A549 (cell line): Measurements from ENCODE around the gene ADAMTS19.

Experiments used
- CEBPB ChIP-seq, 2 experiments: fragments of >200 bp in 1 of 2; sonication (Bioruptor Twin) in 1 of 2; formaldehyde crosslinking in 1 of 2; IDR thresholded peaks; 2 replicates each; pipeline ENCODE4 v1.6.1; 2012 to 2016
- CTCF ChIP-seq: fragments of >200 bp; sonication (Bioruptor Twin); formaldehyde crosslinking; IDR thresholded peaks from 3 replicates; pipeline ENCODE4 v1.5.1; 2016
- EP300 ChIP-seq, 2 experiments: fragments of >200 bp; sonication (Bioruptor Twin); formaldehyde crosslinking; IDR thresholded peaks; 2 replicates in 1 of 2; 3 replicates in 1 of 2; pipeline ENCODE4 v1.6.1; 2016 to 2017
- MAFK ChIP-seq: fragments of 450-650 bp; IDR thresholded peaks from 2 replicates; pipeline ENCODE4 v1.6.1; 2014; ENCODE audit not compliant: partially characterized antibody
- MAZ ChIP-seq: fragments of 150-350 bp; IDR thresholded peaks from 2 replicates; pipeline ENCODE4 v1.6.1; 2014; ENCODE audit warnings: antibody characterized with exemption, low read depth, low read length, borderline replicate concordance
- MYC ChIP-seq: IDR thresholded peaks from 2 replicates; pipeline ENCODE4 v1.6.1; 2012; ENCODE audit warnings: mild to moderate bottlenecking, inconsistent platforms, low read length, improper control_type of control experiment, borderline replicate concordance
- PBX3 ChIP-seq: IDR thresholded peaks from 2 replicates; pipeline ENCODE4 v1.6.1; 2012
- POLR2A ChIP-seq: IDR thresholded peaks from 2 replicates; pipeline ENCODE4 v1.6.1; 2012; ENCODE audit warnings: mild to moderate bottlenecking, low read length
- REST ChIP-seq: fragments of 200-600 bp; sonication (generic); IDR thresholded peaks from 2 replicates; pipeline ENCODE4 v1.6.1; 2016; ENCODE audit warnings: antibody characterized with exemption, mild to moderate bottlenecking, moderate library complexity
- SREBF2 ChIP-seq: fragments of 450-650 bp; IDR thresholded peaks from 2 replicates; pipeline ENCODE4 v1.6.1; 2014; ENCODE audit warnings: mild to moderate bottlenecking, moderate library complexity
- TP53 ChIP-seq: fragments of 250-450 bp; sonication (Bioruptor Pico); IDR thresholded peaks from 2 replicates; pipeline ENCODE4 v1.5.0; 2021; ENCODE audit warnings: mild to moderate bottlenecking, moderate library complexity

- TF ChIP-seq CTCF (no peak), CEBPB (IDR thresholded peaks at IDR 0.05) (no peak), PBX3 (no peak), MYC (no peak), REST (no peak), MAFK (no peak), TP53 (CRISPR knock-in tag) (no peak), SREBF2 (no peak), EP300 (IDR thresholded peaks at IDR 0.05) (no peak), MAZ (no peak), POLR2A (no peak)
Observed at GRCh38 chr5:129631961-129632360, 171.9 kb downstream of the ADAMTS19 start.
